Right atrium auricular region (tissue), 2 donors: ENCODE measurements around the gene MATCAP1. TPM values are rescaled to one million over a fixed set of nuclear protein-coding genes. Genes with fewer than 3 reads are reported as not detected.
A peak's percentile ranks its signal among the peaks of the same experiment; 100 is the strongest.

Experiments
- DNase-seq: peaks from one replicate; pipeline ENCODE4 v3.0.0-alpha.2; 2019; ENCODE audit warnings: low spot score
- H3K27ac ChIP-seq, 2 donors: fragments of 200-600 bp; sonication (generic); 1 replicate in 1 of 2; 2 replicates in 1 of 2; pipeline ENCODE4 v1.5.1; 2016 to 2019
- H3K27me3 ChIP-seq, 2 donors: fragments of 200-600 bp; sonication (generic); one replicate each; pipeline versions ENCODE4 v1.5.1 to v1.6.0; 2017 to 2019
- H3K36me3 ChIP-seq: fragments of 200-600 bp; sonication (generic); one replicate; pipeline ENCODE4 v1.5.1; 2016
- H3K4me1 ChIP-seq, 2 donors: fragments of 200-600 bp; sonication (generic); one replicate each; pipeline versions ENCODE4 v1.5.1 to v1.6.0; 2017 to 2019
- H3K4me3 ChIP-seq, 2 donors: fragments of 200-600 bp; sonication (generic); 1 replicate in 1 of 2; 2 replicates in 1 of 2; pipeline ENCODE4 v1.5.1; 2017 to 2019; ENCODE audit warnings: mild to moderate bottlenecking in 1 of 2, moderate library complexity in 1 of 2
- H3K9me3 ChIP-seq, 2 donors: fragments of 200-600 bp; sonication (generic); one replicate each; pipeline ENCODE4 v1.5.1; 2019
- total RNA-seq, 2 donors: library from RNA; depleted of rRNA; stranded (reverse); fragments of >200 nt; gene quantifications; one replicate each; pipeline ENCODE4 v1.1.0, GENCODE V29; 2016
- TF ChIP-seq, protein P1 (sequence below), 2 donors: fragments of 200-600 bp; sonication (generic); IDR thresholded peaks; one replicate each; pipeline ENCODE4 v1.5.1; 2019; ENCODE audit warnings: antibody characterized with exemption in 2 of 2

The MATCAP1 gene
- total RNA-seq, 2 donors from 2014 or later, result 4.2 to 7.8 TPM

DNA sequence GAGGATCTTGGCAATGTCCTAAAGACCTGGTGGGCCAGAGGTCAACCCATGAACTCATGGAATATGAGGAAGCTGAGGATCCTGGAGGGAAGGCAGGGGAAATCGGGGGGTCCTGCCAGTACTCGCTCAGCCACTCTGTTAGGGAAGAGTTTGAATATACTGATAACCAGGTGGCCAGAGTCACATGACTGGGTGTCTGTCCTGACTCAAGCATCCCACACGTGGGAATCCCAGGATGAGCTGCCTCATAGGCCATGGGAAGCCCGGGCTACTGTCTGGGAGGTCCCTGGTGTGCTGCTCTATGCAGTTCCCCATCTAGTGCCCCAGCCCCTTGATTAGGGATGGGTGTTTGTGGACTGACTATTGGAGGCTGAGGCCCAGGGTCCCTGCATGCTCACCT lies 4.6 kb upstream of the MATCAP1 start:
- DNase-seq, result no peak
- Histone ChIP-seq H3K36me3 (peaks cover 1% of the 10 kb centered on the region), H3K4me1 (peaks cover 0 to 38% of the 10 kb centered on the region in 2 donors), H3K4me3 (no peak overlapping the region), H3K27ac (no peak overlapping the region), H3K9me3 (no peaks in the 10 kb centered on the region), H3K27me3 (no peaks in the 10 kb centered on the region)
- TF ChIP-seq, protein P1, sequence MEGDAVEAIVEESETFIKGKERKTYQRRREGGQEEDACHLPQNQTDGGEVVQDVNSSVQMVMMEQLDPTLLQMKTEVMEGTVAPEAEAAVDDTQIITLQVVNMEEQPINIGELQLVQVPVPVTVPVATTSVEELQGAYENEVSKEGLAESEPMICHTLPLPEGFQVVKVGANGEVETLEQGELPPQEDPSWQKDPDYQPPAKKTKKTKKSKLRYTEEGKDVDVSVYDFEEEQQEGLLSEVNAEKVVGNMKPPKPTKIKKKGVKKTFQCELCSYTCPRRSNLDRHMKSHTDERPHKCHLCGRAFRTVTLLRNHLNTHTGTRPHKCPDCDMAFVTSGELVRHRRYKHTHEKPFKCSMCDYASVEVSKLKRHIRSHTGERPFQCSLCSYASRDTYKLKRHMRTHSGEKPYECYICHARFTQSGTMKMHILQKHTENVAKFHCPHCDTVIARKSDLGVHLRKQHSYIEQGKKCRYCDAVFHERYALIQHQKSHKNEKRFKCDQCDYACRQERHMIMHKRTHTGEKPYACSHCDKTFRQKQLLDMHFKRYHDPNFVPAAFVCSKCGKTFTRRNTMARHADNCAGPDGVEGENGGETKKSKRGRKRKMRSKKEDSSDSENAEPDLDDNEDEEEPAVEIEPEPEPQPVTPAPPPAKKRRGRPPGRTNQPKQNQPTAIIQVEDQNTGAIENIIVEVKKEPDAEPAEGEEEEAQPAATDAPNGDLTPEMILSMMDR (IDR thresholded peaks at IDR 0.05), result no peak

DNA sequence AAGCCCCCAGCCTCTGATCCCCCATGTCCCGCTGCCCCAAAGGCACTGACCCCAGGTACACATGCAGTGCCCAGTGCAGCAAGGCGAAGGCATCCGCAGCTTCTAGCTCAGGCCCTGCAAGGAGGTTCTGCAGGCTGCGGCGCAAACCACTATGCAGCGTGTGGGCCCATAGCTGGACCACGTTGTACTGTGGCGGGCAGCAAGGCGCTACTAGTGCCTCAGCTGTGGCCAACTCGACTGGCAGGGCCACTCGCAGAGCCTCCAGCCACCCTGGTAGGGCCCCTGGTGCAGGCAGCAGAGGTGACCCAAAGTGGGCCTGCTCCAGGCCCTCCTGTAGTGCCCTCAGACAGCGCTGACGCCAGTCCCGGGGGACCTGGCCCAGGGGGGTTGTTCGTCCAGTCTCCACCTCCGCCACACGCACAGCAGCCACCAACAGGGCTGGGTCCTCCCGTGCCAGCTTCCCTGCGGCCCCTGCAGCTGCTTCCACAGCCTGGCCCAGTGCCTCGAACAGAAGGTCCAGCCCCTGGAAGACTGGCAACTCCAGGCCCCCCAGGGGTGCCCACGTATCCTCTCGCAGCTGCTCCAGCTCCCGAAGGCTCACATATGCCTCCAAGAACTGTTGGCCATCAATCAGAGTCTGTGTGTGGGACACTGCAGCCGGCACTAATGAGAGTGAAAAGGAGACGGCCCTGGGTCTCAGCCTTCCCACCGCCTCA lies 3.6 kb upstream of the MATCAP1 start:
- no peak overlapping the region for H3K4me3 ChIP-seq
- no peak overlapping the region for H3K27ac ChIP-seq
- TF ChIP-seq, protein P1 (IDR thresholded peaks at IDR 0.05), result no peak
- H3K27me3 ChIP-seq, result no peaks in the 10 kb centered on the region
- no peaks in the 10 kb centered on the region for H3K9me3 ChIP-seq
- no peaks in the 10 kb centered on the region for H3K36me3 ChIP-seq
- H3K4me1 ChIP-seq, result peaks cover 0 to 39% of the 10 kb centered on the region in 2 donors
- no peak for DNase-seq

DNA sequence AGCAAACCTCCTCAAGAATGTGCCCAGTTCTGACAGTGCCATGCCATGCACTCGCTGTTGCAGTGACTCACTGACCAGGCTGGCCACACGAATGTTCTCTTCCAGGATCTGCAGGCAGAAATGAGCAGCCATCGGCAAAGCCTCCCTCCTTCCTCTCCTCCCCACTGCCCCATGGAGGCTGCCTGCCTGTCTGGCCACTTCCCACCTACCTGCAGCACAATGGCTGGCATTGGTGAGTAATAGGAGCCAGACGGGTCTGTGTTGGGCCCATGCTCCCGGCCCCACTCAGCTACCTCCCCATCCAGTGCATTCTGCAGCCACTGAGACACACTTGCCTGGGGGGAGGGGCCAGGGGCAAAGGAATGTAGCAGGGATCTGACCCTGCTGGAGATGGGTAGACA lies 2.8 kb upstream of the MATCAP1 start:
- DNase-seq, result no peak
- no peaks in the 10 kb centered on the region for H3K27me3 ChIP-seq
- H3K27ac ChIP-seq, result no peak overlapping the region
- peaks cover 0 to 37% of the 10 kb centered on the region in 2 donors for H3K4me1 ChIP-seq
- H3K9me3 ChIP-seq, result no peaks in the 10 kb centered on the region
- no peak overlapping the region for H3K4me3 ChIP-seq
- TF ChIP-seq, protein P1 (IDR thresholded peaks at IDR 0.05), result no peak
- H3K36me3 ChIP-seq, result no peaks in the 10 kb centered on the region

DNA sequence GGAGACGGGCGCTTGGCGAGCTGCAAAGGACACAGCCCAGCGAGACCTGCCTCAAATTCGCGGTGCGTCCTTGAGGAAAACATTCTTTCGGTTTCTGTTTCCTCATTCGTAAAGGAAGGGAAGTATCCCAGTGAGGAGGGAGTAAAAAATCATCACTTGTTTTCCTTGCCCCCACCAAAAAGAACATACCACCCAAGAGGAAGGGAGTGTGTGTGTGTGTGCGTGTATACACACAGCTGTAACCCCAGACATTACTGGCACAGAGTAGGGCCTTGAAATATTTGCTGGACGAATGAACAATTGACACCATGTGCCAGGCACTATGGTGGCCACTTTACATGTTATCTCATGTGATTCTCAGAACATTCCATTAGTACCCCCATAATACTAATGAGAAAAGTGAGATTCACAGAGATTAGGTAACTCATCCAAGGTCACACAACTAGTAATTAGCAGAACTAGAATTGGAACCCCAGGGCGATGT lies 1.9 kb upstream of the MATCAP1 start:
- TF ChIP-seq, protein P1 (IDR thresholded peaks at IDR 0.05), result no peak
- Histone ChIP-seq H3K27ac (no peak overlapping the region), H3K4me3 (no peak overlapping the region), H3K27me3 (no peaks in the 10 kb centered on the region), H3K36me3 (no peaks in the 10 kb centered on the region), H3K4me1 (peaks cover 0 to 29% of the 10 kb centered on the region in 2 donors), H3K9me3 (no peaks in the 10 kb centered on the region)
- DNase-seq, result no peak

DNA sequence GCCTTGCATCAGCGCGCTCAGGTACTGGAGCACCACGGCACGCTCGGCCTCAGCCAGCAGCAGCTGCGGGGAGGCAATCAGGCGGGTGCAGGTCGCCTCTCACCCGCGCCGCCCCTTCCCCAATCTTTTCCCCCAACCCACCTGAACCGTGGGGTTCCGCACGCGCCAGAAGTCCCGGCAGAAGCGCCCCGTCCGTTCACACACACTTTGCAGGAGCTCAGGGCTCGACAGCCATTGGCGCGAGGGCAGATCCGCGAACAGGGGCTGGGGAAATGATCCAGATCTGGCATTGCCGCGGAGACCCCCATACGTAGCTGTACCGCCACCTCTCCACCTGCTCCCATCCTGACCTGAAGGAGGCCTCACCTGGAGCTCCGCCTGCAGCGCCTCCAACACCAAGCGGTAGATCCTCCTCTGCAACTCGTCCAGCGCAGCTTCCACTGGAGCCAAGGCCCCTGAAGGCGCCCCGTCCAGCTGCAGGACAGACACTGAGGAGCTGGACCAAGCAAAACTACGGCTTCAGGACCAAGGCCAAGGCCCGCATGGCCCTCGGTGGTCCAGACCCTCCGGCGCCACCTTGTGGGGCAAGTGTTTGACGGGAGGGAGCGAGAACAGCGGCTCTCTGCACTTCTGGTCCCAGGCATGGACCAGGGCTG lies 1.4 kb upstream of the MATCAP1 start:
- Histone ChIP-seq H3K36me3 (no peaks in the 10 kb centered on the region), H3K27me3 (no peaks in the 10 kb centered on the region), H3K4me1 (peaks cover 0 to 29% of the 10 kb centered on the region in 2 donors), H3K9me3 (no peaks in the 10 kb centered on the region), H3K27ac (no peak overlapping the region), H3K4me3 (peak overlapping the region in 1 of 2 donors; percentile 72)
- peak; percentile 93 for DNase-seq
- TF ChIP-seq, protein P1 (IDR thresholded peaks at IDR 0.05), result peak; percentile 81 to 91
